ENCODE measurements around the gene OR8D2. TPM values are rescaled to one million over a fixed set of nuclear protein-coding genes. Genes with fewer than 3 reads are reported as not detected.

OR8D2 gene
- total RNA-seq, 1 donor from 2014 or later, result not detected

DNA sequence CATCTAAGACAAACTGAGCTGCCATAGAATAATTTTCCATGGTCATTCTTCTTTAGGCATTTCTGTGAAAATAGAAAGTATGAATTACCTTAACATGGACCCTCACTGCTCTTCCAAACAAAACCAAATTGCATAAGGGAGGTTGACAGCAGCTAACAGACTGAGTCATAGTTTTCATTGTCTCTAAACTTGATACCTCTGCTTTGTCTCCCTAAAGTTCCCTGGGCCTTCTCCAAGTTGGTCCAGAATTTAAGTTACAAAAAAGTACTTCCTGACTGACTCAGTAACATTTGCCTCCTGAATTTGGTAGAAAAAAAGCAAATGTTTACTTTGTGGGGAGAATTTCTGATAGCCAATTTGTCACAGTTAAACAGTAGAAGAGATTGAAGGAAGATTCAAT is 9.3 kb downstream of the OR8D2 start:
- H3K27ac ChIP-seq, result no peak overlapping the region
- intact Hi-C loops (cut with DNase I), result no loop called here
- TF ChIP-seq, protein P1, sequence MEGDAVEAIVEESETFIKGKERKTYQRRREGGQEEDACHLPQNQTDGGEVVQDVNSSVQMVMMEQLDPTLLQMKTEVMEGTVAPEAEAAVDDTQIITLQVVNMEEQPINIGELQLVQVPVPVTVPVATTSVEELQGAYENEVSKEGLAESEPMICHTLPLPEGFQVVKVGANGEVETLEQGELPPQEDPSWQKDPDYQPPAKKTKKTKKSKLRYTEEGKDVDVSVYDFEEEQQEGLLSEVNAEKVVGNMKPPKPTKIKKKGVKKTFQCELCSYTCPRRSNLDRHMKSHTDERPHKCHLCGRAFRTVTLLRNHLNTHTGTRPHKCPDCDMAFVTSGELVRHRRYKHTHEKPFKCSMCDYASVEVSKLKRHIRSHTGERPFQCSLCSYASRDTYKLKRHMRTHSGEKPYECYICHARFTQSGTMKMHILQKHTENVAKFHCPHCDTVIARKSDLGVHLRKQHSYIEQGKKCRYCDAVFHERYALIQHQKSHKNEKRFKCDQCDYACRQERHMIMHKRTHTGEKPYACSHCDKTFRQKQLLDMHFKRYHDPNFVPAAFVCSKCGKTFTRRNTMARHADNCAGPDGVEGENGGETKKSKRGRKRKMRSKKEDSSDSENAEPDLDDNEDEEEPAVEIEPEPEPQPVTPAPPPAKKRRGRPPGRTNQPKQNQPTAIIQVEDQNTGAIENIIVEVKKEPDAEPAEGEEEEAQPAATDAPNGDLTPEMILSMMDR (IDR thresholded peaks at IDR 0.05), result no peak

DNA sequence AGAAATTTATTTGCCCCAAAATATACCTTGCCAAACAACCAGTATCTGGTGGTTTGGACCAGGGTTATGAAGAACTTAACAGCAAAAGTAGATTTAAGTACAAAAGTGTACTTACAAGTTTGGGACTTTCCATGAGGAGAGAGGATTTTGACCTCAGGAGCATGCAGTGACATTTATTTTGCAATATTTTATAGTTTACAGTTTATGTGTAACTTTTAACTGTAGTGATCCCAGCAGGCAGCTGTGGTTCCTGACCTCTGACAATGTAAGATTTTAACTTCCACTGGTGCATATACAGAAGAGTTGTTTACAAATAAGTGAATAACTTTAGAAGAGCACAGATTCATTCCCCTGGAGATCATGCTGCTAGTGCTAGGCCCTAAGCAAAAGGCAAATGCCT is 12.9 kb downstream of the OR8D2 start:
- TF ChIP-seq, protein P1 (IDR thresholded peaks at IDR 0.05), result no peak
- Histone ChIP-seq H3K4me3 (no peak overlapping the region), H3K27me3 (ENCODE audit: low read depth) (no peaks in the 10 kb centered on the region), H3K27ac (no peak overlapping the region), H3K36me3 (no peaks in the 10 kb centered on the region), H3K9me3 (no peaks in the 10 kb centered on the region), H3K4me1 (peaks cover under 1% of the 10 kb centered on the region)
- DNase-seq, result no peak
- ATAC-seq, result no peak
- intact Hi-C loops (cut with DNase I), result no loop called here

More for the DNA sequence above, 9.3 kb downstream of the OR8D2 start:
- no peaks in the 10 kb centered on the region for H3K9me3 ChIP-seq
- H3K4me1 ChIP-seq, result no peaks in the 10 kb centered on the region
- ATAC-seq (no peak), DNase-seq (no peak)
- H3K36me3 ChIP-seq, result no peaks in the 10 kb centered on the region
- H3K27me3 ChIP-seq (ENCODE audit: low read depth), result no peaks in the 10 kb centered on the region
- H3K4me3 ChIP-seq, result no peak overlapping the region

GRCh38 chr11:124302347-124303125 is 17.5 kb downstream of the OR8D2 start:
- Histone ChIP-seq H3K27me3 (ENCODE audit: low read depth) (no peaks in the 10 kb centered on the region), H3K36me3 (no peaks in the 10 kb centered on the region), H3K4me3 (no peak overlapping the region), H3K4me1 (peaks cover 7% of the 10 kb centered on the region), H3K9me3 (no peaks in the 10 kb centered on the region), H3K27ac (no peak overlapping the region)
- TF ChIP-seq, protein P1 (IDR thresholded peaks at IDR 0.05), result no peak
- ATAC-seq, result no peak
- DNase-seq, result no peak
- intact Hi-C loops (cut with DNase I), result no loop called here

DNA sequence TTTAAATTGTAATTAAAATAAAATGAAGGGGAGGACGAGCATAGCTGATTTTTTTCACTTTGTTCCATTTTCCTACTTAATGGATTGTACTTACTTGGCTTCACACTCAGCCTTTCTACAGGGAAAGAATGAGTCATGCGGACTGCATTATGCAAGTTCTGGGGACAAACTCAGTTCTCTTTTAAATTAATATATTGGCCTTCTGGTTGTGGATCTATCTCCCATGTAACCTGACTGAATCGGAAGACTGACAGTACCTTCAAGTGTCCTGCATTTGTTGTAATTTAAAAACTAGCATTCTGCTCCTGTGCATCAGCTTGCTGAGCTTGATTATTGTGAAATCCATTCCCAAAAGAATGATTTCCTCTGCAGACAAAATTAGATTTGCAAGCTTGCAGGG is 18.4 kb downstream of the OR8D2 start:
- ATAC-seq, result peak in 1 of 2 donors; percentile 43
- H3K27ac ChIP-seq, result no peak overlapping the region
- TF ChIP-seq, protein P1 (IDR thresholded peaks at IDR 0.05), result no peak
- H3K4me3 ChIP-seq, result no peak overlapping the region
- no peaks in the 10 kb centered on the region for H3K36me3 ChIP-seq
- intact Hi-C loops (cut with DNase I), result no loop called here
- no peaks in the 10 kb centered on the region for H3K27me3 ChIP-seq (ENCODE audit: low read depth)
- DNase-seq, result no peak
- no peaks in the 10 kb centered on the region for H3K9me3 ChIP-seq
- H3K4me1 ChIP-seq, result peaks cover 7% of the 10 kb centered on the region

- Histone ChIP-seq H3K27ac (no peak overlapping the region), H3K4me3 (no peak overlapping the region), H3K9me3 (no peaks in the 10 kb centered on the region), H3K4me1 (peaks cover 7% of the 10 kb centered on the region), H3K27me3 (ENCODE audit: low read depth) (no peaks in the 10 kb centered on the region), H3K36me3 (no peaks in the 10 kb centered on the region)
- DNase-seq (no peak), ATAC-seq (no peak)
- TF ChIP-seq, protein P1 (IDR thresholded peaks at IDR 0.05), result no peak
- intact Hi-C loops (cut with DNase I), result no loop called here
Observed at GRCh38 chr11:124297921-124298320, 22.1 kb downstream of the OR8D2 start.
